ENCODE data around the gene ABHD2.

ABHD2 gene

GRCh38 chr15:89058376-89058775 is 29.9 kb upstream of the ABHD2 start:
- H3K4me3 ChIP-seq (ENCODE audit: low read length), result no peak overlapping the region
- no peaks in the 10 kb centered on the region for H3K9me3 ChIP-seq (ENCODE audit: control insufficient read depth, low read depth, low read length)
- H3K4me1 ChIP-seq (ENCODE audit: control insufficient read depth, low read depth, low read length), result peaks cover 3% of the 10 kb centered on the region
- H3K27me3 ChIP-seq (ENCODE audit: control insufficient read depth, insufficient read depth, low read length), result no peaks in the 10 kb centered on the region
- H3K27ac ChIP-seq (ENCODE audit: low read length), result no peak overlapping the region
- H3K36me3 ChIP-seq (ENCODE audit: control insufficient read depth, low read depth, low read length), result no peaks in the 10 kb centered on the region
- H3K9ac ChIP-seq (ENCODE audit: low read length), result no peak overlapping the region

GRCh38 chr15:89058876-89059405 is 29.3 kb upstream of the ABHD2 start:
- Histone ChIP-seq H3K4me1 (ENCODE audit: control insufficient read depth, low read depth, low read length) (peaks cover 3% of the 10 kb centered on the region), H3K27ac (ENCODE audit: low read length) (no peak overlapping the region), H3K4me3 (ENCODE audit: low read length) (no peak overlapping the region), H3K27me3 (ENCODE audit: control insufficient read depth, insufficient read depth, low read length) (no peaks in the 10 kb centered on the region), H3K9me3 (ENCODE audit: control insufficient read depth, low read depth, low read length) (no peaks in the 10 kb centered on the region), H3K36me3 (ENCODE audit: control insufficient read depth, low read depth, low read length) (no peaks in the 10 kb centered on the region), H3K9ac (ENCODE audit: low read length) (no peak overlapping the region)

- no peak overlapping the region for H3K27ac ChIP-seq (ENCODE audit: low read length)
- H3K4me3 ChIP-seq (ENCODE audit: low read length), result no peak overlapping the region
- H3K9ac ChIP-seq (ENCODE audit: low read length), result no peak overlapping the region
- H3K9me3 ChIP-seq (ENCODE audit: control insufficient read depth, low read depth, low read length), result no peaks in the 10 kb centered on the region
- no peaks in the 10 kb centered on the region for H3K4me1 ChIP-seq (ENCODE audit: control insufficient read depth, low read depth, low read length)
- H3K27me3 ChIP-seq (ENCODE audit: control insufficient read depth, insufficient read depth, low read length), result no peaks in the 10 kb centered on the region
- H3K36me3 ChIP-seq (ENCODE audit: control insufficient read depth, low read depth, low read length), result no peaks in the 10 kb centered on the region
Measured at GRCh38 chr15:89066280-89066679, 22.0 kb upstream of the ABHD2 start.

- Histone ChIP-seq H3K27ac (ENCODE audit: low read length) (no peak overlapping the region), H3K9me3 (ENCODE audit: control insufficient read depth, low read depth, low read length) (no peaks in the 10 kb centered on the region)
Measured at GRCh38 chr15:89067751-89068150, 20.5 kb upstream of the ABHD2 start.

GRCh38 chr15:89068325-89068784 is 19.9 kb upstream of the ABHD2 start:
- Histone ChIP-seq H3K36me3 (ENCODE audit: control insufficient read depth, low read depth, low read length) (no peaks in the 10 kb centered on the region), H3K27ac (ENCODE audit: low read length) (no peak overlapping the region), H3K4me3 (ENCODE audit: low read length) (no peak overlapping the region), H3K9ac (ENCODE audit: low read length) (no peak overlapping the region), H3K9me3 (ENCODE audit: control insufficient read depth, low read depth, low read length) (no peaks in the 10 kb centered on the region), H3K27me3 (ENCODE audit: control insufficient read depth, insufficient read depth, low read length) (no peaks in the 10 kb centered on the region), H3K4me1 (ENCODE audit: control insufficient read depth, low read depth, low read length) (no peaks in the 10 kb centered on the region)

More at GRCh38 chr15:89067751-89068150, 20.5 kb upstream of the ABHD2 start:
- Histone ChIP-seq H3K9ac (ENCODE audit: low read length) (no peak overlapping the region), H3K4me1 (ENCODE audit: control insufficient read depth, low read depth, low read length) (no peaks in the 10 kb centered on the region), H3K36me3 (ENCODE audit: control insufficient read depth, low read depth, low read length) (no peaks in the 10 kb centered on the region), H3K27me3 (ENCODE audit: control insufficient read depth, insufficient read depth, low read length) (no peaks in the 10 kb centered on the region), H3K4me3 (ENCODE audit: low read length) (no peak overlapping the region)

- Histone ChIP-seq H3K4me1 (ENCODE audit: control insufficient read depth, low read depth, low read length) (no peaks in the 10 kb centered on the region), H3K27ac (ENCODE audit: low read length) (no peak overlapping the region), H3K9me3 (ENCODE audit: control insufficient read depth, low read depth, low read length) (no peaks in the 10 kb centered on the region), H3K27me3 (ENCODE audit: control insufficient read depth, insufficient read depth, low read length) (no peaks in the 10 kb centered on the region), H3K4me3 (ENCODE audit: low read length) (no peak overlapping the region), H3K36me3 (ENCODE audit: control insufficient read depth, low read depth, low read length) (no peaks in the 10 kb centered on the region), H3K9ac (ENCODE audit: low read length) (no peak overlapping the region)
Measured at GRCh38 chr15:89070197-89071124, 17.8 kb upstream of the ABHD2 start.

GRCh38 chr15:89071471-89071870 is 16.8 kb upstream of the ABHD2 start:
- H3K9me3 ChIP-seq (ENCODE audit: control insufficient read depth, low read depth, low read length), result no peaks in the 10 kb centered on the region
- H3K36me3 ChIP-seq (ENCODE audit: control insufficient read depth, low read depth, low read length), result no peaks in the 10 kb centered on the region
- H3K4me3 ChIP-seq (ENCODE audit: low read length), result no peak overlapping the region
- H3K27me3 ChIP-seq (ENCODE audit: control insufficient read depth, insufficient read depth, low read length), result no peaks in the 10 kb centered on the region
- no peak overlapping the region for H3K9ac ChIP-seq (ENCODE audit: low read length)
- no peaks in the 10 kb centered on the region for H3K4me1 ChIP-seq (ENCODE audit: control insufficient read depth, low read depth, low read length)
- no peak overlapping the region for H3K27ac ChIP-seq (ENCODE audit: low read length)

- Histone ChIP-seq H3K27me3 (ENCODE audit: control insufficient read depth, insufficient read depth, low read length) (no peaks in the 10 kb centered on the region), H3K9me3 (ENCODE audit: control insufficient read depth, low read depth, low read length) (no peaks in the 10 kb centered on the region), H3K4me1 (ENCODE audit: control insufficient read depth, low read depth, low read length) (no peaks in the 10 kb centered on the region), H3K36me3 (ENCODE audit: control insufficient read depth, low read depth, low read length) (no peaks in the 10 kb centered on the region), H3K27ac (ENCODE audit: low read length) (no peak overlapping the region), H3K4me3 (ENCODE audit: low read length) (no peak overlapping the region), H3K9ac (ENCODE audit: low read length) (no peak overlapping the region)
Measured at GRCh38 chr15:89072277-89072869, 15.9 kb upstream of the ABHD2 start.

- Histone ChIP-seq H3K27me3 (ENCODE audit: control insufficient read depth, insufficient read depth, low read length) (no peaks in the 10 kb centered on the region), H3K4me3 (ENCODE audit: low read length) (no peak overlapping the region), H3K27ac (ENCODE audit: low read length) (no peak overlapping the region), H3K9ac (ENCODE audit: low read length) (no peak overlapping the region), H3K9me3 (ENCODE audit: control insufficient read depth, low read depth, low read length) (no peaks in the 10 kb centered on the region), H3K4me1 (ENCODE audit: control insufficient read depth, low read depth, low read length) (peaks cover 5% of the 10 kb centered on the region), H3K36me3 (ENCODE audit: control insufficient read depth, low read depth, low read length) (no peaks in the 10 kb centered on the region)
Measured at GRCh38 chr15:89074402-89075012, 13.7 kb upstream of the ABHD2 start.

GRCh38 chr15:89075101-89075640 is 13.1 kb upstream of the ABHD2 start:
- H3K4me1 ChIP-seq (ENCODE audit: control insufficient read depth, low read depth, low read length), result peaks cover 8% of the 10 kb centered on the region
- H3K9ac ChIP-seq (ENCODE audit: low read length), result no peak overlapping the region
- no peaks in the 10 kb centered on the region for H3K36me3 ChIP-seq (ENCODE audit: control insufficient read depth, low read depth, low read length)
- H3K27me3 ChIP-seq (ENCODE audit: control insufficient read depth, insufficient read depth, low read length), result no peaks in the 10 kb centered on the region
- H3K27ac ChIP-seq (ENCODE audit: low read length), result no peak overlapping the region
- no peaks in the 10 kb centered on the region for H3K9me3 ChIP-seq (ENCODE audit: control insufficient read depth, low read depth, low read length)
- no peak overlapping the region for H3K4me3 ChIP-seq (ENCODE audit: low read length)

- H3K9ac ChIP-seq (ENCODE audit: low read length), result no peak overlapping the region
- no peaks in the 10 kb centered on the region for H3K9me3 ChIP-seq (ENCODE audit: control insufficient read depth, low read depth, low read length)
- no peak overlapping the region for H3K27ac ChIP-seq (ENCODE audit: low read length)
- peaks cover 8% of the 10 kb centered on the region for H3K4me1 ChIP-seq (ENCODE audit: control insufficient read depth, low read depth, low read length)
- no peaks in the 10 kb centered on the region for H3K27me3 ChIP-seq (ENCODE audit: control insufficient read depth, insufficient read depth, low read length)
- H3K4me3 ChIP-seq (ENCODE audit: low read length), result no peak overlapping the region
- H3K36me3 ChIP-seq (ENCODE audit: control insufficient read depth, low read depth, low read length), result no peaks in the 10 kb centered on the region
Measured at GRCh38 chr15:89075846-89076245, 12.4 kb upstream of the ABHD2 start.

Data from iPS-18a (cell line).